HG02938 (cell line): ENCODE results near the gene SYNE2.

Experiments
- ATAC-seq: cut with Tn5 transposase; IDR thresholded peaks from one replicate; pipeline ENCODE4 v1.9.1; 2021; ENCODE audit warnings: mild to moderate bottlenecking, moderate library complexity; ENCODE audit not compliant: unreplicated experiment

SYNE2 gene

GRCh38 chr14:63910583-63911363 lies 58.0 kb downstream of the SYNE2 start:
- ATAC-seq = no peak

- no peak for ATAC-seq
Measured at GRCh38 chr14:63911404-63911803, 58.6 kb downstream of the SYNE2 start.

GRCh38 chr14:63912286-63912685 lies 59.5 kb downstream of the SYNE2 start:
- no peak for ATAC-seq

GRCh38 chr14:63918411-63918810 lies 65.6 kb downstream of the SYNE2 start:
- ATAC-seq = no peak

GRCh38 chr14:63922696-63923421 lies 70.1 kb downstream of the SYNE2 start:
- no peak for ATAC-seq

DNA sequence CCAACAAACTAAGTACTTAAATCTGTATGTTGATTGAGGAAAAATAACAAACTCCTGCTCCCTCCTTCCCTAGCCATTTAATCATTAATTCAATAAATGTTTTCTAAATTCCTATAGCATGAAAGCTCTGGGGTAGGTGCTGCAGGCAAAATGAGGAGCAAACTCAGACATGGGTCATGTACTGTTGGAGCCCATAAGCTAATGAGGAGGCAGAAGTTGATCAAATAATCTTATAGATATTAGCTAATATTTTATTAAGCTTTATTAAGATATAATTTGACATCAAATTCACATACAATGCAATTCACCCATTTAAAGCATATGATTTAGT lies 70.6 kb downstream of the SYNE2 start:
- no peak for ATAC-seq

DNA sequence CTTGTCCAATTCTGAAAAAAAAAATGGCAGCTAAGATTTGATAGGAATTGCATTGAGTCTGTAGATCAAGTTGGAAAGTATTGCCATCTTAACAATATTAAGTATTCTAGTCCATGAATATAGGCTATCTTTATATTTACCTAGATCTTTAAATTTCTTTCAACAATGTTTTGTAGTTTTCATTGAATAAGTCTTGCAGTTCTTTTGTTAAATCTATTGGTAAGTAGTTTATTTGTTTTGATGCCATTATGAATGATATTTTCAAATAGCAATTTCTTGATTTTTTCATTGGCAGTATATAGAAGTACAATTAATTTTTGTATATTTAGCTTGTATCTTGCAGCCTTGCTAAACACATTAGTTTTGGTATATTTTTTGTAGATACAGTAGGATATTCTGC lies 71.6 kb downstream of the SYNE2 start:
- ATAC-seq = no peak

DNA sequence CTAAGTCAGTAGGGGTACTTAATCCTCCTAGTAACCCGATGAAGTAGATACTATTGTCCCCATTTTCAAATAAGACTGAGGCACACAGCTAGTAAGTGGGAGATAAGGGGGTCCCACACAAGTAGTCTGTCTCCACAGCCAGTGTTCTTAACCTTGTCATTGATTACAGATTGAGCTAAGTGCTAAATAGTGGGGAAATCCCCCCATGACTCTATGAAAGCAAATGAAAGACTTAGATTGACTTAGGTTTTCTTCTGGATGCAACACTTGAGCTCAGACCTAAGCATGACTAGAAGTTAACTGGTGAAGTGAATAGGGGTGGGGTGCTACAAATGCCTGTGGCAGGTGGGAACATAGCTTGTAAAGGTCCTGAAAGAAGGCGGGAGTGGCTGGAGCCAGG lies 73.8 kb downstream of the SYNE2 start:
- ATAC-seq = no peak

GRCh38 chr14:63928744-63929174 lies 76.0 kb downstream of the SYNE2 start:
- ATAC-seq = no peak

DNA sequence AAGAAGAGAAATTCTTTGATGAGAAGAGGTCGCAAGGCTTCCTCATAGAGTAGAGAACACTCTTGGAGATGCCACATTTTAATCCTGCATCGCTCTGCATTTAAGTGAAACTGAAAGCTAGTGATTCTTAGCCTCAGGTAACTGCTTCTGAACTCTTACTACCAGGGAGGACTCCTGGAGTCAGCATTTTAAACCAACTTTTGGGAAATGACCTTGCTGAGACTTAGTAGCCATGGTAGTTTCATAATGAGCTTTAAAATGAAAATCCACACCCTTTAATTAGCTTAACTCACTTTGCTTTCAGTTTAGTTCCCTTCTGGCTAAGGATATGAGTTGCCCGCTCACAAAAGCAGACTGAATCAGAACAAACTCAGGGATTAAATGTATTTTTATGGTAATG lies 80.3 kb downstream of the SYNE2 start:
- peak; percentile 44 for ATAC-seq

DNA sequence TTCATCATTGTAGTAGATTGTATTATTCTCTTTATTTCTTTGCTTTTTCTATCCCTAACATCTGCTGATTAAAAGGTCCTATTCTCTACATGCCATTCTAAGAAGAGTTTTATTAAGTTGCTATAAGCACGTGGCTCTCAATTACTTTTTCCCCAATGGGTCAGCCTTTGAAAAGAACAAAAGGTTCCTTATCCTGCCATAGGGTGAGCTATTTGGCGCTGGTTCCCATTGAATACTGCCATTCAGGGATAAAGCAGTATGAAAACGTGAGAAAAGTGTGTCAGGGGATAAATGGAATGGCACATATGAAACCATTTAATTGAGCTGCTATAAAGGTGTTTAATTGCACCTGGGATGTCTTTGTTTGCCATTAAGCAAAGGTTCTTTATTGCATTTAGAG lies 80.9 kb downstream of the SYNE2 start:
- ATAC-seq = no peak

GRCh38 chr14:63938198-63939005 lies 85.6 kb downstream of the SYNE2 start:
- ATAC-seq = peak; percentile 48

- ATAC-seq = peak; percentile 13
Measured at GRCh38 chr14:63939006-63939270, 86.1 kb downstream of the SYNE2 start.

GRCh38 chr14:63940387-63940786 lies 87.6 kb downstream of the SYNE2 start:
- ATAC-seq = no peak

DNA sequence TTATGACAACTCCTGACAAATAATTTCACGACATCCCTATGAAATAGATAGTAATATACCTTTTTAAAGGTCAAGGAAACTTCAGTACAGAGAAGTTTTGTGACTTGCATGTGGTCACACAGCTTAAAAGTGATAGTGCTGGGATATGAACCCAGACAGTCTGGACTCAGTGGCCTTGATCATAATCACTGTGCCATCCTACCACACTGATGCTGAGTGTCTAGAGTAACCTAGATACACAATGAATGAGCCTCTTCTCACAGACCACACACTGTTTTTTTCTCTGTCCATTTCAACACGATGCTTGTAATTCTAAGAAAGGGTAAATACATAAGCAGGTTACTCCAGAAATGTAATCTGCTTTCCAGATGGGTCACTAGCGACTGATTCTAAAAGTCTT lies 88.2 kb downstream of the SYNE2 start:
- no peak for ATAC-seq

- no peak for ATAC-seq
Measured at GRCh38 chr14:63949696-63950095, 96.9 kb downstream of the SYNE2 start.

DNA sequence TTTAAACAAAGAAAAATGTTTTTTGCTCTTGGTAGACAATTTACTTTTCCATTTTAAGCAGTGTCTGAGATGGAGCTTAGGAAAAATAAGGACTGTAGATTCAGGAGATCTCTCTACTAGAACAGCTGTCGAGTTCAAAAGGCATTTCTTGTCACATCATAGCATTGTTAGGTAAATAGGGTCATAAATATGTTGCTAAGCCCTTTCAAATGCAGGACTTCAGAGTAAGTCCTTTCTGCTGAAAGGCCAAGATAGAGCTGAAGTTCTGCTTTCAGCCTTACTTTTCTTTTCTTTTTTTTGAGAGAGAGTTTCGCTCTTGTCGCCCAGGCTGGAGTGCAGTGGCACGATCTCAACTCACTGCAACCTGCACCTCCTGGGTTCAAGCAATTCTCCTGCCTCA lies 98.2 kb downstream of the SYNE2 start:
- ATAC-seq = no peak

DNA sequence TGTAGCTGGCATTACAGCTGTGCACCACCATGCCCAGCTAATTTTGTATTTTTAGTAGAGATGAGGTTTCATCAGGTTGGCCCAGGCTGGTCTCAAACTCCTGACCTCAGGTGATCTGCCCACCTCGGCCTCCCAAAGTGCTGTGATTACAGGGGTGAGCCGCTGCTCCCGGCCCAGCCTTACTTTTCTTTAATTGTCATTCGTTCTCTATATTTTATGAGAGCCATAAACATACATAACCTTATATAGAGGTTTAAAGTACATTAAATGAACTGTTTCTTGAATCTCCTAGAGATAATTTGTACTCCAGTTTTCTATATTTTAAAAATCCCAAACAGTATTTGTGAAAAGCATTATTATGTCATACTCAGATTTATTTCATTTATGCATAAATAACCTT lies 98.6 kb downstream of the SYNE2 start:
- no peak for ATAC-seq

DNA sequence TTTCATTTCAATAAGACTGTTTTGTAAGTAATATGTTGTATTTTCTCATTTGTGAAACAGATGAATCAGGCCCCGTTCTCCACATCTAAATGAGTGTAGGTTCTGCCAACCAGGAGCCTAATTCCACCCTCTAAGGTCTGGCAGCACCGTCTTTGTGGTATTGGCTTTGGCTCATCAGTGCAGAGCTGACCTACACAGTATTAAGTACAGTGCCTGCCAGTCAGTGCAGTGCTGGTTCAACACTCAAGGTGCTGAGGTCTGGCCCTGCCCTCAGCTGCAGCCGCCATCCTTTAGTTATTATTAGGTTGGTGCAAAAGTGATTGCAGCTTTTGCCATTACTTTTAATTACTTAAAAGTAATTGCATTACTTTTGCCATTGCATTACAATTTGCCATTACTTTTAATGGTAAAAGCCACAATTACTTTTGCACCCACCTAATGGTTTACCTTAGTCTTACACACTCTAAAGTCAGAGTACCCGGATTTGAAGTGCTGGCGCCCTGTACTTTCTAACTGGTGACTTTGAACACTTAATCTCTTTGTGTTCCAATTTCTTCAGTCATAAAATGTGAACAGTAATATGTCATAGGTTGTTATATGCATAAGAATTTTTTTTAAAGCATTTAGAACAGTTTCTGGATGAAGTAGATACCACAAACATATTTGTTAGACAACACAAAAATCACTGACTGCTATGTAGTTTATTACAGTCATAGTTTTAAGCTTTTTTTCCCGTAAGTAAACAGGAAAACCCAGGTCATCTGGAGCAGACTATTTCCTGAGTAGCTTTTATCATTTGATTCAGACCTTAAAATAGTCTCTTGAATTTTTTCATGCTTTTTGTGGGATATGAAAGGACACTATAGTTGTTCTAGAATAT lies 99.5 kb downstream of the SYNE2 start:
- ATAC-seq = no peak

GRCh38 chr14:63952933-63953437 lies 100.2 kb downstream of the SYNE2 start:
- ATAC-seq = no peak

- ATAC-seq = no peak
Measured at GRCh38 chr14:63956326-63956725, 103.5 kb downstream of the SYNE2 start.
